ENCODE measurements around the gene TTLL8.
"Not testable (repeated sequence)": the region's sequence is repeated elsewhere in the genome, so short reads cannot be mapped to it uniquely, and the experiment has no call there.

DNA sequence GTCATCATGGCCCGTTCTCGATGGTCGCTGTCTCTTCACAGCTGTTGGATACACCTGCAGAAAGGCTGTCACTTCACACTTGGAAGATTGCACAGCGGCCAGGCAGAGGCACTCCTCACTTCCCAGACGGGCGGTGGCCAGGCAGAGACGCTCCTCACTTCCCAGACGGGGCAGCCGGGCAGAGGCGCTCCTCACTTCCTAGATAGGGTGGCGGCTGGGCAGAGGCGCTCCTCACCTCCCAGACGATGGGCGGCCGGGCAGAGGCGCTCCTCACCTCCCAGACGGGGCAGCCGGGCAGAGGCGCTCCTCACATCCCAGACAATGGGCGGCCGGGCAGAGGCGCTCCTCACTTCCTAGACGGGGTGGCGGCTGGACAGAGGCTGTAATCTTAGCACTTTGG lies 68.3 kb downstream of the TTLL8 start:
- TF ChIP-seq, protein P1, sequence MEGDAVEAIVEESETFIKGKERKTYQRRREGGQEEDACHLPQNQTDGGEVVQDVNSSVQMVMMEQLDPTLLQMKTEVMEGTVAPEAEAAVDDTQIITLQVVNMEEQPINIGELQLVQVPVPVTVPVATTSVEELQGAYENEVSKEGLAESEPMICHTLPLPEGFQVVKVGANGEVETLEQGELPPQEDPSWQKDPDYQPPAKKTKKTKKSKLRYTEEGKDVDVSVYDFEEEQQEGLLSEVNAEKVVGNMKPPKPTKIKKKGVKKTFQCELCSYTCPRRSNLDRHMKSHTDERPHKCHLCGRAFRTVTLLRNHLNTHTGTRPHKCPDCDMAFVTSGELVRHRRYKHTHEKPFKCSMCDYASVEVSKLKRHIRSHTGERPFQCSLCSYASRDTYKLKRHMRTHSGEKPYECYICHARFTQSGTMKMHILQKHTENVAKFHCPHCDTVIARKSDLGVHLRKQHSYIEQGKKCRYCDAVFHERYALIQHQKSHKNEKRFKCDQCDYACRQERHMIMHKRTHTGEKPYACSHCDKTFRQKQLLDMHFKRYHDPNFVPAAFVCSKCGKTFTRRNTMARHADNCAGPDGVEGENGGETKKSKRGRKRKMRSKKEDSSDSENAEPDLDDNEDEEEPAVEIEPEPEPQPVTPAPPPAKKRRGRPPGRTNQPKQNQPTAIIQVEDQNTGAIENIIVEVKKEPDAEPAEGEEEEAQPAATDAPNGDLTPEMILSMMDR (IDR thresholded peaks at IDR 0.05) = not testable (repeated sequence)
- not testable (repeated sequence) for TF ChIP-seq POLR2A (IDR thresholded peaks at IDR 0.05)
